Smooth muscle cell (in vitro differentiated cells): ENCODE data around the gene IL36B. TPM values are rescaled to one million over a fixed set of nuclear protein-coding genes. Genes with fewer than 3 reads are reported as not detected.

Experiments used
- DNase-seq: peaks from one replicate; lab custom pipeline; 2025; ENCODE audit not compliant: unreplicated experiment; lab: John Stamatoyannopoulos, UW
- H2AFZ ChIP-seq: fragments of 200-600 bp; sonication (generic); 2 replicates; pipeline ENCODE4 v1.6.0; 2016; ENCODE audit warnings: antibody characterized with exemption, low read depth, mild to moderate bottlenecking
- H3F3A ChIP-seq: fragments of 200-600 bp; sonication (generic); 2 replicates; pipeline ENCODE4 v1.6.0; 2017; ENCODE audit warnings: antibody characterized with exemption, low read depth
- H3K27ac ChIP-seq: fragments of 200-600 bp; sonication (generic); 2 replicates; pipeline ENCODE4 v1.5.1; 2016; ENCODE audit warnings: low read depth, mild to moderate bottlenecking
- H3K27me3 ChIP-seq: fragments of 200-600 bp; sonication (generic); 2 replicates; pipeline ENCODE4 v1.6.1; 2016; ENCODE audit warnings: low read depth, mild to moderate bottlenecking
- H3K36me3 ChIP-seq: fragments of 200-600 bp; sonication (generic); 2 replicates; pipeline ENCODE4 v1.5.1; 2016; ENCODE audit warnings: low read depth
- H3K4me1 ChIP-seq: fragments of 200-600 bp; sonication (generic); 2 replicates; pipeline ENCODE4 v1.5.1; 2016; ENCODE audit warnings: low read depth
- H3K4me2 ChIP-seq: fragments of 200-600 bp; sonication (generic); 2 replicates; pipeline ENCODE4 v1.6.0; 2016; ENCODE audit warnings: mild to moderate bottlenecking
- H3K4me3 ChIP-seq: fragments of 200-600 bp; sonication (generic); 2 replicates; pipeline ENCODE4 v1.5.1; 2016; ENCODE audit warnings: mild to moderate bottlenecking
- H3K79me2 ChIP-seq: fragments of 200-600 bp; sonication (generic); 2 replicates; pipeline ENCODE4 v1.6.0; 2016; ENCODE audit warnings: low read depth, mild to moderate bottlenecking
- H3K9ac ChIP-seq: fragments of 200-600 bp; sonication (generic); 2 replicates; pipeline ENCODE4 v1.6.0; 2016; ENCODE audit warnings: low read depth
- H3K9me3 ChIP-seq: fragments of 200-600 bp; sonication (generic); replicated peaks from 2 replicates; pipeline ENCODE4 v1.5.1; 2016; ENCODE audit warnings: low read depth
- H4K20me1 ChIP-seq: fragments of 200-600 bp; sonication (generic); 2 replicates; pipeline ENCODE4 v1.6.0; 2016; ENCODE audit warnings: low read depth
- WGBS: methylation state at CpG from one replicate; pipeline ENCODE4 v1.1.7; 2016; ENCODE audit warnings: low lambda C conversion rate; 5-methylcytosine and 5-hydroxymethylcytosine counted together
- polyA plus RNA-seq: library from polyadenylated mRNA; unstranded; fragments of >200 nt; fragmentation: Nextera tagmentation; extraction: Ambion mirVana; gene quantifications from 2 replicates; pipeline ENCODE4 v1.2.1, GENCODE V29; 2016
- total RNA-seq: library from RNA; depleted of rRNA; stranded (reverse); fragments of >200 nt; gene quantifications from 2 replicates; pipeline ENCODE4 v1.2.3, GENCODE V29; 2014
- TF ChIP-seq, protein P1 (sequence below): fragments of 200-600 bp; sonication (generic); IDR thresholded peaks from 2 replicates; pipeline ENCODE4 v1.5.1; 2017; ENCODE audit warnings: borderline replicate concordance, mild to moderate bottlenecking, antibody characterized with exemption; ENCODE audit not compliant: insufficient read depth, poor library complexity, severe bottlenecking

IL36B gene
- total and polyA plus RNA-seq, 2 experiments from 2014 or later: not detected

DNA sequence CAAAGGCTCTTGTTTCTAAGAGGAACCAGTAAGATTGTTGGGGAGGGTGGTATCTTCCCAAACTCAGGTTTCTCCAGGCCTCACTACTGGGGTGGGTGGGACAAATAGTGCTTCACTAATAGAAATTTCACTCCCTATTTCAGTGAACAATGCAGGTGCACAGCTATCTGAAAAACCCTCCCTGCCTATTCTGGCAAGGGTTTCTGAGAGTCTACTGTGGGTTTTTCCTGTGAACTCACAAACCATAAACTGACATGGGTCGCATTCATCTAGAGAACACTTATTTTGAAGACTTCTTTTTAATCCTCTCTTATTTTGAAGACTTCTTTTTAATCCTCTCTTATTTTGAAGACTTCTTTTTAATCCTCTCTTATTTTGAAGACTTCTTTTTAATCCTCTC, 43.0 kb downstream of the IL36B start:
- Histone ChIP-seq H3K4me3 (no peak overlapping the region), H3K27me3 (no peaks in the 10 kb centered on the region), H3K27ac (no peak overlapping the region), H3K4me1 (no peaks in the 10 kb centered on the region), H3F3A (no peaks in the 10 kb centered on the region), H3K9me3 (no peaks in the 10 kb centered on the region), H4K20me1 (no peaks in the 10 kb centered on the region), H3K36me3 (no peaks in the 10 kb centered on the region), H3K4me2 (no peak overlapping the region), H3K79me2 (no peaks in the 10 kb centered on the region), H2AFZ (no peak overlapping the region), H3K9ac (no peak overlapping the region)
- WGBS: 55% methylated on average over 1 of the region's 1 CpG
- no peak for DNase-seq
- TF ChIP-seq, protein P1, sequence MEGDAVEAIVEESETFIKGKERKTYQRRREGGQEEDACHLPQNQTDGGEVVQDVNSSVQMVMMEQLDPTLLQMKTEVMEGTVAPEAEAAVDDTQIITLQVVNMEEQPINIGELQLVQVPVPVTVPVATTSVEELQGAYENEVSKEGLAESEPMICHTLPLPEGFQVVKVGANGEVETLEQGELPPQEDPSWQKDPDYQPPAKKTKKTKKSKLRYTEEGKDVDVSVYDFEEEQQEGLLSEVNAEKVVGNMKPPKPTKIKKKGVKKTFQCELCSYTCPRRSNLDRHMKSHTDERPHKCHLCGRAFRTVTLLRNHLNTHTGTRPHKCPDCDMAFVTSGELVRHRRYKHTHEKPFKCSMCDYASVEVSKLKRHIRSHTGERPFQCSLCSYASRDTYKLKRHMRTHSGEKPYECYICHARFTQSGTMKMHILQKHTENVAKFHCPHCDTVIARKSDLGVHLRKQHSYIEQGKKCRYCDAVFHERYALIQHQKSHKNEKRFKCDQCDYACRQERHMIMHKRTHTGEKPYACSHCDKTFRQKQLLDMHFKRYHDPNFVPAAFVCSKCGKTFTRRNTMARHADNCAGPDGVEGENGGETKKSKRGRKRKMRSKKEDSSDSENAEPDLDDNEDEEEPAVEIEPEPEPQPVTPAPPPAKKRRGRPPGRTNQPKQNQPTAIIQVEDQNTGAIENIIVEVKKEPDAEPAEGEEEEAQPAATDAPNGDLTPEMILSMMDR: no peak

DNA sequence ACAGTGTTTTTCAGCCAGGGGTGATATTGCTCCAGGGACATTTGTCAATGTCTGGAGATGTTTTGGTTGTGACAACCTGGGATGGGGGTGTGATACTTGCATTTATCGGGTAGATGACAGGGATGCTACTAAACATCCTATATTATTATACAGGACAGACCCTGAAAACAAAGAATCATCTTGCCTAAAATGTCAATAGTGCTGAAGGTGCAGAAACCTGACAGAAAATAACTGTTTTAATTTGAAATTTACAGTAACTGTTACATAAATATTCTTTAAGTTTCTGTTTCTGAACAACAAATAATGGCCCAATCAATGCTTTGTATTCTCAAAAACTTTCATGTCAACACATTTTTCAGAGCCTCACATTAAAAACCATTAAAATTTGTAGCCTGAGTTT, 45.4 kb downstream of the IL36B start:
- Histone ChIP-seq H3K9ac (no peak overlapping the region), H3K36me3 (no peaks in the 10 kb centered on the region), H3K9me3 (no peaks in the 10 kb centered on the region), H3K27me3 (no peaks in the 10 kb centered on the region), H4K20me1 (no peaks in the 10 kb centered on the region), H3K4me3 (no peak overlapping the region), H3K4me1 (no peaks in the 10 kb centered on the region), H3K79me2 (no peaks in the 10 kb centered on the region), H2AFZ (no peak overlapping the region), H3K4me2 (no peak overlapping the region), H3K27ac (no peak overlapping the region), H3F3A (no peaks in the 10 kb centered on the region)
- 96% methylated on average over 1 of the region's 1 CpG for WGBS
- no peak for DNase-seq
- TF ChIP-seq, protein P1: no peak

DNA sequence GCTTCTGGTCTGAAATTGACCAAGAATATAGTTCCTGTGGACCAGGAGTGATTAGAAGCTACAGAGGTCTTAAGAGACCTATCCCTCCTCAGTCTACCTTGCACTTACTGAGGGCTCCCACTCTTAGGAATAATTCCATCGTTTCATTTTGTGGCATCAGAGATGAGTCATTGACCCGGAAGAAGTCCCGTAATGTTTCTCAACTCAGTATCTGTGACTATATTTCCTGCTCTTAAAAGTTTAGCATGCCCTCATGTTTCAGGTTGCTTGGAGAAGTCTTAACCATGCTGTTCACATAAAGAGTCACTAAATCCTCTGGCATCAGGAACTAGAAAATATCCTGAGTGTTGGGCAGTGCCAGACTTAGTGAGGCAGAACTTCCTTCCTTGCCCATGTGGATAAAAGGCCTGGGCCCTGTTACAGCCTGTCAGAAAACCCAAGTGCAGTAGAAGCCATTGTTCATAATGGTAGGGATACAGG, 47.6 kb downstream of the IL36B start, which contains the start of gene IL36A:
IL36A (plus strand) TSS at position 430 of the 480 bp plus-strand sequence. CDS start 413 bp downstream, outside the sequence.
- 87% methylated on average over 3 of the region's 3 CpGs for WGBS
- Histone ChIP-seq H3F3A (no peaks in the 10 kb centered on the region), H3K27ac (no peak within 1 kb of the TSS), H3K9ac (no peak within 1 kb of the TSS), H2AFZ (no peak within 1 kb of the TSS), H3K9me3 (no peaks in the 10 kb centered on the region), H3K79me2 (no peaks in the 10 kb centered on the region), H3K4me2 (no peak within 1 kb of the TSS), H3K36me3 (no peaks in the 10 kb centered on the region), H3K4me3 (no peak within 1 kb of the TSS), H4K20me1 (no peaks in the 10 kb centered on the region), H3K27me3 (no peaks in the 10 kb centered on the region), H3K4me1 (no peaks in the 10 kb centered on the region)
- TF ChIP-seq, protein P1: no peak
- no peak for DNase-seq

DNA sequence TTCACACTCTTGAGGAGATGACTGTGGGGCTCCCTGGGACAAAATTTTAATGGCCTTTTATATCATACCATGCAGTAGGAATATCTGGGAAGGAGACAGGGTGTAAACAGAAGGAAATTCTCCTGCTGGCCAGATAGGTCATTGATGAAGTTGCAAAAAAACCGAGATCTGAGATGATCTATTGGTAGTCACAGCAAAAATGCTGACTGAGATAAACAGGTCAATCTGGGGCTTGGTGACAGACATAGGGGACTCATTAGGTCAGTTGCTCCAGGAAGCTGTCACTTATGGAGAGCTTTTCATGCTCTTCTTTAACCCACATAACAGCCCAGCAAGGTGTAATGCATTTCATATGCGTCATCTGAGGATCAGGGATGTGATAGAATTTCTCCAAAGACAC, 50.0 kb downstream of the IL36B start:
- Histone ChIP-seq H3K9ac (no peak overlapping the region), H3K4me3 (no peak overlapping the region), H4K20me1 (no peaks in the 10 kb centered on the region), H3K9me3 (no peaks in the 10 kb centered on the region), H3K4me2 (no peak overlapping the region), H3K36me3 (no peaks in the 10 kb centered on the region), H2AFZ (no peak overlapping the region), H3K79me2 (no peaks in the 10 kb centered on the region), H3K27ac (no peak overlapping the region), H3K27me3 (no peaks in the 10 kb centered on the region), H3K4me1 (no peaks in the 10 kb centered on the region), H3F3A (no peaks in the 10 kb centered on the region)
- no peak for DNase-seq
- TF ChIP-seq, protein P1: no peak
- 61% methylated on average over 2 of the region's 2 CpGs for WGBS
